CD4-positive, alpha-beta T cell (primary cell): Measurements from ENCODE around the gene IL9. TPM values are rescaled to one million over a fixed set of nuclear protein-coding genes. Genes with fewer than 3 reads are reported as not detected.

Experiments used
- ATAC-seq: fragments of 200-7000 bp; cut with Tn5 transposase; one replicate; pipeline ENCODE4 v1.10.0; 2022; ENCODE audit warnings: mild to moderate bottlenecking; ENCODE audit not compliant: poor library complexity
- CTCF ChIA-PET: fragments of 350-600 bp; sonication (Branson Sonifier 250); formaldehyde crosslinking; loops from one replicate; lab custom pipeline; 2021; ENCODE audit warnings: antibody characterized with exemption, inconsistent platforms; lab: Charles Lee
- POLR2A ChIA-PET: fragments of 350-600 bp; sonication (Branson Sonifier 250); formaldehyde crosslinking; loops from one replicate; lab custom pipeline; 2021; ENCODE audit warnings: antibody characterized with exemption, inconsistent platforms; lab: Charles Lee
- DNase-seq, 14 experiments: peaks; one replicate each; pipeline ENCODE4 v3.0.0-alpha.2; 2013 to 2020; ENCODE audit warnings: mixed read lengths in 2 of 14
- H3K27ac ChIP-seq, 2 donors: one replicate each; pipeline versions ENCODE4 v1.5.1 to v1.7.0; 2013; ENCODE audit warnings: low read length in 2 of 2, low read depth in 1 of 2, mild to moderate bottlenecking in 1 of 2
- H3K27me3 ChIP-seq, 2 experiments: 1 replicate in 1 of 2; 2 replicates in 1 of 2; pipeline versions ENCODE4 v1.6.1 to v1.7.0; 2013; ENCODE audit warnings: low read length in 2 of 2, control low read depth in 1 of 2, mild to moderate bottlenecking in 1 of 2, moderate library complexity in 1 of 2; ENCODE audit not compliant: insufficient read depth in 2 of 2, control insufficient read depth in 1 of 2
- H3K36me3 ChIP-seq: one replicate; pipeline ENCODE4 v1.6.1; 2013; ENCODE audit warnings: low read length, control low read depth; ENCODE audit not compliant: insufficient read depth
- H3K4me1 ChIP-seq: one replicate; pipeline ENCODE4 v1.6.1; 2013; ENCODE audit warnings: low read length, control low read depth; ENCODE audit not compliant: insufficient read depth
- H3K4me3 ChIP-seq: one replicate; pipeline ENCODE4 v1.5.1; 2013; ENCODE audit warnings: mild to moderate bottlenecking, low read length, moderate library complexity
- H3K9me3 ChIP-seq, 2 experiments: 1 replicate in 1 of 2; 2 replicates in 1 of 2; pipeline versions ENCODE4 v1.6.1 to v1.7.0; 2013; ENCODE audit warnings: low read length in 2 of 2, mild to moderate bottlenecking in 2 of 2, control low read depth in 1 of 2, moderate library complexity in 1 of 2; ENCODE audit not compliant: control insufficient read depth in 1 of 2, insufficient read depth in 1 of 2
- H3K27ac Mint-ChIP-seq: one replicate; pipeline ENCODE4 v1.8.0; 2020; ENCODE audit warnings: mixed read lengths
- H3K27me3 Mint-ChIP-seq: one replicate; pipeline ENCODE4 v1.8.0; 2021; ENCODE audit warnings: mixed read lengths
- H3K36me3 Mint-ChIP-seq: one replicate; pipeline ENCODE4 v1.8.0; 2021; ENCODE audit warnings: low read depth, mixed read lengths
- H3K4me1 Mint-ChIP-seq: one replicate; pipeline ENCODE4 v1.8.0; 2021; ENCODE audit warnings: low read depth, mixed read lengths
- H3K4me3 Mint-ChIP-seq: one replicate; pipeline ENCODE4 v1.8.0; 2020; ENCODE audit warnings: mild to moderate bottlenecking, mixed read lengths
- H3K9me3 Mint-ChIP-seq: one replicate; pipeline ENCODE4 v1.8.0; 2020; ENCODE audit warnings: mixed read lengths
- intact Hi-C, 2 experiments: fragments of 100-400 bp; cut with DNase I in 1 of 2; cut with micrococcal nuclease in 1 of 2; formaldehyde crosslinking; loops; one replicate each; pipeline versions ENCODE4 v1.15.1 to v1.9.0; 2023 to 2025; cut with DNase I, micrococcal nuclease
- total RNA-seq, 174 experiments: library from RNA in 2 of 174; stranded (reverse) in 2 of 174; gene quantifications; one replicate each; pipeline ENCODE4 v1.2.3 and lab custom pipeline; 2021 to 2026
- TF ChIP-seq, protein P1 (sequence below): fragments of 200-600 bp; IDR thresholded peaks from one replicate; pipeline ENCODE4 v1.8.0; 2022; ENCODE audit warnings: antibody characterized with exemption, mild to moderate bottlenecking

Gene IL9
- total RNA-seq, 2 experiments from 2014 or later, result not detected

- H3K36me3 Mint-ChIP-seq, result no peaks in the 10 kb centered on the region
- Histone ChIP-seq H3K4me1 (no peaks in the 10 kb centered on the region), H3K27me3 (peaks cover 12 to 31% of the 10 kb centered on the region in 2 experiments), H3K9me3 (peaks cover 0 to 10% of the 10 kb centered on the region in 2 experiments), H3K36me3 (no peaks in the 10 kb centered on the region), H3K4me3 (no peak overlapping the region), H3K27ac (no peak overlapping the region)
- H3K27ac Mint-ChIP-seq, result no peak overlapping the region
- TF ChIP-seq, protein P1, sequence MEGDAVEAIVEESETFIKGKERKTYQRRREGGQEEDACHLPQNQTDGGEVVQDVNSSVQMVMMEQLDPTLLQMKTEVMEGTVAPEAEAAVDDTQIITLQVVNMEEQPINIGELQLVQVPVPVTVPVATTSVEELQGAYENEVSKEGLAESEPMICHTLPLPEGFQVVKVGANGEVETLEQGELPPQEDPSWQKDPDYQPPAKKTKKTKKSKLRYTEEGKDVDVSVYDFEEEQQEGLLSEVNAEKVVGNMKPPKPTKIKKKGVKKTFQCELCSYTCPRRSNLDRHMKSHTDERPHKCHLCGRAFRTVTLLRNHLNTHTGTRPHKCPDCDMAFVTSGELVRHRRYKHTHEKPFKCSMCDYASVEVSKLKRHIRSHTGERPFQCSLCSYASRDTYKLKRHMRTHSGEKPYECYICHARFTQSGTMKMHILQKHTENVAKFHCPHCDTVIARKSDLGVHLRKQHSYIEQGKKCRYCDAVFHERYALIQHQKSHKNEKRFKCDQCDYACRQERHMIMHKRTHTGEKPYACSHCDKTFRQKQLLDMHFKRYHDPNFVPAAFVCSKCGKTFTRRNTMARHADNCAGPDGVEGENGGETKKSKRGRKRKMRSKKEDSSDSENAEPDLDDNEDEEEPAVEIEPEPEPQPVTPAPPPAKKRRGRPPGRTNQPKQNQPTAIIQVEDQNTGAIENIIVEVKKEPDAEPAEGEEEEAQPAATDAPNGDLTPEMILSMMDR, result no peak
- ChIA-PET CTCF (no interaction called here), POLR2A (no interaction called here)
- H3K9me3 Mint-ChIP-seq, result no peaks in the 10 kb centered on the region
- intact Hi-C loops, result no loop called here
- H3K27me3 Mint-ChIP-seq, result peaks cover 53% of the 10 kb centered on the region
- H3K4me3 Mint-ChIP-seq, result no peak overlapping the region
- ATAC-seq (no peak), DNase-seq (no peak)
- no peaks in the 10 kb centered on the region for H3K4me1 Mint-ChIP-seq
Observed at GRCh38 chr5:135934939-135935338, 39.3 kb upstream of the IL9 start.

DNA sequence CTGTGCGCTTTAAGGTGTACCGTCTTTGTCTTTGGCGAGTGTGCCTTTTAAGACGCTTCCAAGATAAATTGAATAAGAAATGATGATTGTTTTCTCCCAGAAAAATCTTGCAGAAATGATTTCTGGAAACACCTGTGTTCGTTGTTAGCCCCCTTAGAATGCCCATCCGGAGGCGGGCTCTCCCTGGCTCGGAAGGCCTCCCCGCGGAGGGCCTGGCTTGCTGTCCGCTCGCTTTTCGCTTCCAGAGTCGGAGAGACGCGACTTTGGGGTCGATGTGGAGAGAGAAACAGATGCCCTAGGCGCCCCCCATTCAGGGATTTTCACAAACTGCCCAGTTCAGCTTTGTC is 35.3 kb upstream of the IL9 start:
- CTCF ChIA-PET, result no interaction called here
- Histone ChIP-seq H3K4me1 (no peaks in the 10 kb centered on the region), H3K9me3 (peaks cover 0 to 10% of the 10 kb centered on the region in 2 experiments), H3K4me3 (no peak overlapping the region), H3K27me3 (peaks cover 22 to 42% of the 10 kb centered on the region in 2 experiments), H3K36me3 (no peaks in the 10 kb centered on the region), H3K27ac (no peak overlapping the region)
- ATAC-seq, result no peak
- Mint-ChIP-seq H3K4me3 (no peak overlapping the region), H3K27me3 (peaks cover 63% of the 10 kb centered on the region), H3K36me3 (no peaks in the 10 kb centered on the region), H3K9me3 (no peaks in the 10 kb centered on the region), H3K4me1 (no peaks in the 10 kb centered on the region), H3K27ac (no peak overlapping the region)
- DNase-seq, result no peak
- TF ChIP-seq, protein P1, result no peak
- POLR2A ChIA-PET, result no interaction called here
- intact Hi-C loops, result no loop called here

GRCh38 chr5:135930029-135930948 is 34.6 kb upstream of the IL9 start:
- H3K27me3 ChIP-seq, result peaks cover 22 to 46% of the 10 kb centered on the region in 2 experiments
- no peaks in the 10 kb centered on the region for H3K36me3 ChIP-seq
- H3K4me1 ChIP-seq, result no peaks in the 10 kb centered on the region
- Mint-ChIP-seq H3K4me1 (no peaks in the 10 kb centered on the region), H3K4me3 (no peak overlapping the region), H3K9me3 (no peaks in the 10 kb centered on the region), H3K27ac (no peak overlapping the region), H3K36me3 (no peaks in the 10 kb centered on the region), H3K27me3 (peaks cover 62% of the 10 kb centered on the region)
- ATAC-seq (no peak), DNase-seq (no peak)
- ChIA-PET POLR2A (no interaction called here), CTCF (no interaction called here)
- intact Hi-C loops, result no loop called here
- peaks cover 0 to 10% of the 10 kb centered on the region in 2 experiments for H3K9me3 ChIP-seq
- H3K27ac ChIP-seq, result no peak overlapping the region
- no peak overlapping the region for H3K4me3 ChIP-seq
- TF ChIP-seq, protein P1, result no peak
